BE2C (cell line): ENCODE data around the gene FARS2.
A peak's percentile ranks its signal among the peaks of the same experiment; 100 is the strongest.

ENCODE experiments used
- DNase-seq: peaks from one replicate; pipeline ENCODE4 v3.0.0-alpha.2; 2020
- H3K27me3 ChIP-seq: fragments of 250-450 bp; sonication (Bioruptor Pico); 2 replicates; pipeline ENCODE4 v1.5.1; 2020; ENCODE audit warnings: mild to moderate bottlenecking
- H3K36me3 ChIP-seq: fragments of 250-450 bp; sonication (Bioruptor Pico); 2 replicates; pipeline ENCODE4 v1.5.1; 2020; ENCODE audit warnings: mild to moderate bottlenecking
- H3K4me1 ChIP-seq: fragments of 250-450 bp; sonication (Bioruptor Pico); 2 replicates; pipeline ENCODE4 v1.5.1; 2020
- H3K4me3 ChIP-seq: 2 replicates; pipeline ENCODE4 v1.5.1; 2011; ENCODE audit warnings: low read depth, low read length
- H3K9me3 ChIP-seq: fragments of 250-450 bp; sonication (Bioruptor Pico); 2 replicates; pipeline ENCODE4 v1.5.1; 2020
- CTCF ChIP-seq: IDR thresholded peaks from 2 replicates; pipeline ENCODE4 v1.5.1; 2012; ENCODE audit warnings: mild to moderate bottlenecking, low read depth, low read length

Gene FARS2

GRCh38 chr6:5704708-5705107, 443.4 kb downstream of the FARS2 start:
- H3K4me1 ChIP-seq = peaks cover 2% of the 10 kb centered on the region; the same call in 1 of the 2 replicates
- TF ChIP-seq CTCF = no peak
- H3K9me3 ChIP-seq = no peaks in the 10 kb centered on the region
- H3K27me3 ChIP-seq = no peaks in the 10 kb centered on the region
- DNase-seq = no peak
- H3K36me3 ChIP-seq = no peaks in the 10 kb centered on the region
- no peak overlapping the region for H3K4me3 ChIP-seq

GRCh38 chr6:5705252-5705651, 443.9 kb downstream of the FARS2 start:
- TF ChIP-seq CTCF = no peak
- H3K9me3 ChIP-seq = no peaks in the 10 kb centered on the region
- peaks cover 2% of the 10 kb centered on the region; the same call in 1 of the 2 replicates for H3K4me1 ChIP-seq
- no peak for DNase-seq
- no peak overlapping the region for H3K4me3 ChIP-seq
- no peaks in the 10 kb centered on the region for H3K36me3 ChIP-seq
- no peaks in the 10 kb centered on the region for H3K27me3 ChIP-seq

GRCh38 chr6:5706124-5707033, 445.1 kb downstream of the FARS2 start:
- no peaks in the 10 kb centered on the region for H3K36me3 ChIP-seq
- H3K9me3 ChIP-seq = no peaks in the 10 kb centered on the region
- H3K27me3 ChIP-seq = no peaks in the 10 kb centered on the region
- no peak overlapping the region for H3K4me3 ChIP-seq
- H3K4me1 ChIP-seq = peaks cover 2% of the 10 kb centered on the region; the same call in 1 of the 2 replicates
- DNase-seq = no peak
- no peak for TF ChIP-seq CTCF

- no peak for TF ChIP-seq CTCF
- H3K4me1 ChIP-seq = peaks cover 2% of the 10 kb centered on the region; the same call in 1 of the 2 replicates
- peak; percentile 22 for DNase-seq
- no peaks in the 10 kb centered on the region for H3K36me3 ChIP-seq
- no peaks in the 10 kb centered on the region for H3K9me3 ChIP-seq
- H3K27me3 ChIP-seq = no peaks in the 10 kb centered on the region
- H3K4me3 ChIP-seq = no peak overlapping the region
These were observed 446.1 kb downstream of the FARS2 start for GRCh38 chr6:5707281-5708045.

- no peak for TF ChIP-seq CTCF
- Histone ChIP-seq H3K27me3 (no peaks in the 10 kb centered on the region), H3K4me1 (peaks cover 2% of the 10 kb centered on the region; the same call in 1 of the 2 replicates), H3K36me3 (no peaks in the 10 kb centered on the region), H3K9me3 (no peaks in the 10 kb centered on the region), H3K4me3 (no peak overlapping the region)
- no peak for DNase-seq
These were observed 449.2 kb downstream of the FARS2 start for GRCh38 chr6:5710516-5710915.
